Pancreas (tissue), 10 donors: ENCODE measurements around the gene OR51G1. TPM values are rescaled to one million over a fixed set of nuclear protein-coding genes. Genes with fewer than 3 reads are reported as not detected.

Source experiments
- ATAC-seq, 4 donors: fragments of 200-7000 bp; cut with Tn5 transposase; one replicate each; pipeline versions ENCODE4 v1.8.0 to v1.9.1; 2020; ENCODE audit warnings: mild to moderate bottlenecking in 4 of 4, moderate library complexity in 4 of 4
- DNase-seq, 6 donors: peaks; one replicate each; pipeline ENCODE4 v3.0.0-alpha.2; 2020
- FAIRE-seq: peaks from 2 replicates; lab custom pipeline; 2012; peaks lifted over from hg19 to GRCh38; lab: Jason Lieb, UNC
- H3K27ac ChIP-seq, 4 donors: fragments of 200-600 bp; sonication (generic); 1 replicate in 3 of 4; 2 replicates in 1 of 4; pipeline versions ENCODE4 v1.5.0 to v1.8.0; 2020
- H3K27me3 ChIP-seq, 4 donors: fragments of 200-600 bp; one replicate each; pipeline ENCODE4 v1.8.0; 2021
- H3K36me3 ChIP-seq, 3 donors: fragments of 200-600 bp; sonication (generic) in 1 of 3; one replicate each; pipeline versions ENCODE4 v1.5.0 to v1.8.0; 2020 to 2021
- H3K4me1 ChIP-seq, 3 donors: fragments of 200-600 bp; one replicate each; pipeline ENCODE4 v1.8.0; 2021
- H3K4me3 ChIP-seq, 4 donors: fragments of 200-600 bp; sonication (generic) in 2 of 4; one replicate each; pipeline versions ENCODE4 v1.5.0 to v1.8.0; 2020 to 2021
- H3K9me3 ChIP-seq, 4 donors: fragments of 200-600 bp; one replicate each; pipeline ENCODE4 v1.8.0; 2021
- CTCF ChIP-seq, 4 donors: fragments of 200-600 bp; sonication (generic) in 3 of 4; IDR thresholded peaks; one replicate each; pipeline versions ENCODE4 v1.5.0 to v1.8.0; 2021; ENCODE audit warnings: antibody characterized with exemption in 4 of 4
- WGBS, 2 donors: extraction: QIAGEN DNeasy Blood & Tissue Kit; methylation state at CpG; one replicate each; pipeline ENCODE4 v1.1.7; 2013; 5-methylcytosine and 5-hydroxymethylcytosine counted together
- intact Hi-C, 3 donors: fragments of 100-400 bp; cut with DNase I; formaldehyde crosslinking; loops; one replicate each; pipeline versions ENCODE4 v1.11.1 to v1.14.2; 2022
- polyA plus RNA-seq, 2 donors: library from polyadenylated mRNA; stranded (reverse); fragments of 200-250 nt; gene quantifications; one replicate each; pipeline ENCODE4 v1.2.3, GENCODE V29; 2013
- total RNA-seq, 6 donors: library from RNA; stranded (reverse); fragmentation: NEBNext Ultra II Directional in 4 of 6; extraction: Animal tissue kit (Norgen Biotek cat#: 25700) in 4 of 6; gene quantifications; one replicate each; pipeline versions ENCODE4 v1.2.1 to v1.2.4, GENCODE V29; 2021 to 2023
- donor health status: healthy with polysubstance abuse.
- donor health status: DM: no; HTN: no; CAD: no; lungs with moderate emphysema.
- donor health status: DM: no; HTN: no; CAD: no.
- donor health status: control.
- donor health status: control.
- donor health status: Bipolar disorder and iron deficiency.
- donor health status: DM: yes; HTN: yes; CAD: no.
- donor health status: DM: no; HTN: no; CAD: no.
- donor health status: DM: no; HTN: no; CAD: no.
- donor health status: DM: yes; HTN: yes; CAD: no.

Gene OR51G1
- total and polyA plus RNA-seq, 8 donors, result not detected

DNA sequence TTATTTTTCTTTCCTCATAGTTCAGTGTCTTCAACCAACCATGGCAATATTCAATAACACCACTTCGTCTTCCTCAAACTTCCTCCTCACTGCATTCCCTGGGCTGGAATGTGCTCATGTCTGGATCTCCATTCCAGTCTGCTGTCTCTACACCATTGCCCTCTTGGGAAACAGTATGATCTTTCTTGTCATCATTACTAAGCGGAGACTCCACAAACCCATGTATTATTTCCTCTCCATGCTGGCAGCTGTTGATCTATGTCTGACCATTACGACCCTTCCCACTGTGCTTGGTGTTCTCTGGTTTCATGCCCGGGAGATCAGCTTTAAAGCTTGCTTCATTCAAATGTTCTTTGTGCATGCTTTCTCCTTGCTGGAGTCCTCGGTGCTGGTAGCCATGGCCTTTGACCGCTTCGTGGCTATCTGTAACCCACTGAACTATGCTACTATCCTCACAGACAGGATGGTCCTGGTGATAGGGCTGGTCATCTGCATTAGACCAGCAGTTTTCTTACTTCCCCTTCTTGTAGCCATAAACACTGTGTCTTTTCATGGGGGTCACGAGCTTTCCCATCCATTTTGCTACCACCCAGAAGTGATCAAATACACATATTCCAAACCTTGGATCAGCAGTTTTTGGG is 42.2 kb downstream of the OR51G1 start, which contains the start of gene OR51T1:
Gene OR51T1 (plus strand): TSS at position 41 of the 641 bp plus-strand sequence. CDS start 0 bp downstream, at position 41.
- TF ChIP-seq CTCF (IDR thresholded peaks at IDR 0.05), result no peak
- Histone ChIP-seq H3K27me3 (no peaks in the 10 kb centered on the region), H3K9me3 (no peaks in the 10 kb centered on the region), H3K27ac (no peak within 1 kb of the TSS), H3K4me3 (no peak within 1 kb of the TSS), H3K4me1 (no peaks in the 10 kb centered on the region), H3K36me3 (no peaks in the 10 kb centered on the region)
- no peak for FAIRE-seq
- intact Hi-C loops, result no loop called here
- DNase-seq, result no peak
- WGBS, 2 donors, result 72 to 84% methylated on average over 8 of the region's 8 CpGs
- ATAC-seq, result no peak

DNA sequence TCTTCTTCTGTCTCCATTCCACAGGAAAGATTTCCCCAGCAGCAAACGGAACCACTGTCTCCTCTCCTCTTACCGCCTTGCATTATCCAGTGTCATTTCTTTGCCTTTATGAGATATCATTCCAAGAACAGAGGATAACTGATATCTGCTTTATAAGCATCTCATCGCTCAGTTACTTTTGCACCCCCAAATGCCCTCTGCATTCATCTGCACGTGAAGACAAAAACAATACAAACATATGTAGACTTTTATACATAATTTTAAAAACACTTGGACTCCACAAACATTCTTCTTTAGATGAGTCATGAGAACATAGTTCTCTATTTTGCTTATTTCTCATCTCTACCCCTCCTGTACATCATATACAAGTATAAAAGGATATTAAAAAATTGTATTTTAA is 43.0 kb downstream of the OR51G1 start:
- Histone ChIP-seq H3K4me1 (no peaks in the 10 kb centered on the region), H3K9me3 (no peaks in the 10 kb centered on the region), H3K27ac (no peak overlapping the region), H3K36me3 (no peaks in the 10 kb centered on the region), H3K27me3 (no peaks in the 10 kb centered on the region), H3K4me3 (no peak overlapping the region)
- DNase-seq, result no peak
- TF ChIP-seq CTCF (IDR thresholded peaks at IDR 0.05), result no peak
- no peak for FAIRE-seq
- intact Hi-C loops, result no loop called here
- WGBS, 2 donors, result 72 to 77% methylated on average over 4 of the region's 4 CpGs
- no peak for ATAC-seq

Other genes with a start within 250 kb of the OR51G1 start
- under 1 TPM in 1 of 6 donors, not detected in 5; 0.16 TPM for gene OR51E2, start 226.5 kb downstream of the OR51G1 start, total RNA-seq
- gene OR51E2, start 226.5 kb downstream of the OR51G1 start, polyA plus RNA-seq, result under 1 TPM in 1 of 2 donors, not detected in 1; 0.09 TPM
- gene MMP26, start 219.6 kb downstream of the OR51G1 start, total RNA-seq, result not detected
- under 1 TPM in 1 of 2 donors, not detected in 1; 0.16 TPM for gene MMP26, start 219.6 kb downstream of the OR51G1 start, polyA plus RNA-seq
- not detected for gene OR51F1, start 154.4 kb downstream of the OR51G1 start, total RNA-seq
- gene OR51F1, start 154.4 kb downstream of the OR51G1 start, polyA plus RNA-seq, result not detected
- not detected for gene OR52R1, start 120.0 kb downstream of the OR51G1 start, total RNA-seq
- gene OR52R1, start 120.0 kb downstream of the OR51G1 start, polyA plus RNA-seq, result not detected
- not detected for gene OR51F2, start 103.0 kb downstream of the OR51G1 start, total RNA-seq
- gene OR51F2, start 103.0 kb downstream of the OR51G1 start, polyA plus RNA-seq, result not detected
- not detected for gene OR51S1, start 75.1 kb downstream of the OR51G1 start, total RNA-seq
- not detected for gene OR51S1, start 75.1 kb downstream of the OR51G1 start, polyA plus RNA-seq
- not detected for gene OR51T1, start 42.4 kb downstream of the OR51G1 start, total RNA-seq
- not detected for gene OR51T1, start 42.4 kb downstream of the OR51G1 start, polyA plus RNA-seq
- gene OR51A7, start 20.6 kb downstream of the OR51G1 start, total RNA-seq, result not detected
- gene OR51A7, start 20.6 kb downstream of the OR51G1 start, polyA plus RNA-seq, result not detected
- not detected for gene OR51G2, start 5.0 kb downstream of the OR51G1 start, total RNA-seq
- not detected for gene OR51G2, start 5.0 kb downstream of the OR51G1 start, polyA plus RNA-seq
- gene OR51A4, start 23.3 kb upstream of the OR51G1 start, total RNA-seq, result not detected
- not detected for gene OR51A4, start 23.3 kb upstream of the OR51G1 start, polyA plus RNA-seq
- not detected for gene OR51A2, start 31.4 kb upstream of the OR51G1 start, total RNA-seq
- gene OR51A2, start 31.4 kb upstream of the OR51G1 start, polyA plus RNA-seq, result not detected
- not detected for gene OR51L1, start 70.5 kb upstream of the OR51G1 start, total RNA-seq
- gene OR51L1, start 70.5 kb upstream of the OR51G1 start, polyA plus RNA-seq, result not detected
- gene OR52J3, start 122.2 kb upstream of the OR51G1 start, total RNA-seq, result not detected
- gene OR52J3, start 122.2 kb upstream of the OR51G1 start, polyA plus RNA-seq, result not detected
- not detected for gene OR52E2, start 135.3 kb upstream of the OR51G1 start, total RNA-seq
- gene OR52E2, start 135.3 kb upstream of the OR51G1 start, polyA plus RNA-seq, result not detected
- not detected for gene OR52E1, start 145.2 kb upstream of the OR51G1 start, total RNA-seq
- gene OR52E1, start 145.2 kb upstream of the OR51G1 start, polyA plus RNA-seq, result not detected
- not detected for gene OR52A5, start 214.0 kb upstream of the OR51G1 start, total RNA-seq
- gene OR52A5, start 214.0 kb upstream of the OR51G1 start, polyA plus RNA-seq, result not detected
- gene OR52A1, start 230.4 kb upstream of the OR51G1 start, total RNA-seq, result not detected
- gene OR52A1, start 230.4 kb upstream of the OR51G1 start, polyA plus RNA-seq, result not detected